Measurements from ENCODE around the gene KIF3B. TPM values are rescaled to one million over a fixed set of nuclear protein-coding genes. Genes with fewer than 3 reads are reported as not detected.

Gene KIF3B
- total RNA-seq, 2 donors from 2014 or later: 41.7 to 49.2 TPM

DNA sequence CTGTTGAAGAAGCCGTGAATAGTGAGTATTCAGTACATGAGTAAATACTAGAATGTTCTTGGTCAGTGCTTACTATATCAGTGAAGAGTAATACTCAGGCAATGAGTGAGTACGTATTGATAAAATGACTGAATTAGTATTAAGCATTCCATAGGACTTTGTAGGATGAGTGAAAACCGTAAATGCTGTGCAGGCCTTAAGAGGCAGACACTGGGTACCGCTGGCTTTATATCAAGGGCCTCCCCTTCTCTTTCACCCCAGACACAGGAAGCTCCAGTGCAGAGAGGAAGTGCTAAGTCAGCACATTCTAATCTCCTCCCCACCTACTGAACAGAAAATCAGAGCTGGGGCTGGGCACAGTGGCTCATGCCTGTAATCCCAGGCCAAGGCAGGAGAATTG is 45.6 kb upstream of the KIF3B start:
- Histone ChIP-seq H3K4me1 (peaks cover 15% of the 10 kb centered on the region), H3K27me3 (no peaks in the 10 kb centered on the region)

DNA sequence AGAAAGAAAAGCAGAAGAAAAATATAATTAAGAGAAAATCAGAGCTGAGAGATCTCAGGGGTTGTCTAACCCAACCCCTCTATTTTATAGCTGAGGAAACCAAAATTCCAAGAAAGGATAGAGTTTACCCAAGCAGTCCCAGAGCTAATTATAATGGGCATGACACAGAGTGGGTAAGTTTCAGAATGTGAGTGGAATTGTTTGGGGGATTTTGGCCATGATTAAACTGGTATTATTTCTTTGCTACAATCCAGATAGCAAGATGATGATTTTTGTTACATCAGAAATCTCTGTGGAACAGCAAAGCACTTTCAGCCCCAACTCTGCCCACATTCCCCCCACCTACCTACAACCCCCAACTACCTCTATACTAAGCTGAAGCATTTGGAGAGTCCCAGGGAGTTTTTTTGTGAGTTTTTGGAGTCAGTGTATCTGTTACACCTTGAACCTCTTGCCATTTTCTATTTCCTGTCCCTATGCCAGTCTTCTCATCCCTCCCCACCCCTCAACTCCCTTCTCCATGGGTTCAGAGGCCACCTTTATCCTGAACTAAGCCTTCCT is 45.0 kb upstream of the KIF3B start:
- no peak overlapping the region for H3K4me3 ChIP-seq
- H3K27ac ChIP-seq: no peak overlapping the region
- H3K9me3 ChIP-seq: no peaks in the 10 kb centered on the region
- intact Hi-C loops (cut with DNase I): no loop called here
- no peak for DNase-seq
- H3K9ac ChIP-seq (ENCODE audit: low read depth in 2 of 2, low read length in 2 of 2): no peak overlapping the region
- no peaks in the 10 kb centered on the region for H3K27me3 ChIP-seq
- TF ChIP-seq, protein P1, sequence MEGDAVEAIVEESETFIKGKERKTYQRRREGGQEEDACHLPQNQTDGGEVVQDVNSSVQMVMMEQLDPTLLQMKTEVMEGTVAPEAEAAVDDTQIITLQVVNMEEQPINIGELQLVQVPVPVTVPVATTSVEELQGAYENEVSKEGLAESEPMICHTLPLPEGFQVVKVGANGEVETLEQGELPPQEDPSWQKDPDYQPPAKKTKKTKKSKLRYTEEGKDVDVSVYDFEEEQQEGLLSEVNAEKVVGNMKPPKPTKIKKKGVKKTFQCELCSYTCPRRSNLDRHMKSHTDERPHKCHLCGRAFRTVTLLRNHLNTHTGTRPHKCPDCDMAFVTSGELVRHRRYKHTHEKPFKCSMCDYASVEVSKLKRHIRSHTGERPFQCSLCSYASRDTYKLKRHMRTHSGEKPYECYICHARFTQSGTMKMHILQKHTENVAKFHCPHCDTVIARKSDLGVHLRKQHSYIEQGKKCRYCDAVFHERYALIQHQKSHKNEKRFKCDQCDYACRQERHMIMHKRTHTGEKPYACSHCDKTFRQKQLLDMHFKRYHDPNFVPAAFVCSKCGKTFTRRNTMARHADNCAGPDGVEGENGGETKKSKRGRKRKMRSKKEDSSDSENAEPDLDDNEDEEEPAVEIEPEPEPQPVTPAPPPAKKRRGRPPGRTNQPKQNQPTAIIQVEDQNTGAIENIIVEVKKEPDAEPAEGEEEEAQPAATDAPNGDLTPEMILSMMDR (IDR thresholded peaks at IDR 0.05): no peak
- peaks cover 15% of the 10 kb centered on the region for H3K4me1 ChIP-seq
- no peaks in the 10 kb centered on the region for H3K36me3 ChIP-seq

More for the DNA sequence above, 45.6 kb upstream of the KIF3B start:
- no peak for DNase-seq
- H3K9me3 ChIP-seq: no peaks in the 10 kb centered on the region
- no peak overlapping the region for H3K4me3 ChIP-seq
- intact Hi-C loops (cut with DNase I): no loop called here
- H3K36me3 ChIP-seq: no peaks in the 10 kb centered on the region
- no peak overlapping the region for H3K9ac ChIP-seq (ENCODE audit: low read depth in 2 of 2, low read length in 2 of 2)
- TF ChIP-seq, protein P1 (IDR thresholded peaks at IDR 0.05): no peak
- no peak overlapping the region for H3K27ac ChIP-seq

DNA sequence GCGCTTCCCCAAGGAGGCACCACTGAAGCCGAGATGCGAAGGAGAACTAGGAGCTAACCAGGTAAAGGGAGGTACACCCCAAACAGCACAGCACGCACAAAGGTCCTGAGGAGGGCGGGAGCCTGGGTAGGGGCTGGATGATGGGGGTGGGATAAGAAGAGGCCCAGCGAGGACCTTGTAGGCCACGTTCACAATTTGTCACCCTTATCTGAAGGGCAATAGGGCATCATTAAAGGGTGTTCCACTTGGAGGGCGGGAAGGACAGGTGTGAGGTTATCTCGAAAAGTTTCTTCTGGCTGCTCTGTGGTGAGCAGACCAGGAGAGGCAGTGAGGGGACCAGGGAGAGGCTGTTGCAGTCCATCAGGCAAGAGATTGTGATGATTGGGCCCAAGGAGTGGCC is 44.2 kb upstream of the KIF3B start:
- Histone ChIP-seq H3K4me3 (no peak overlapping the region), H3K36me3 (no peaks in the 10 kb centered on the region), H3K9me3 (no peaks in the 10 kb centered on the region), H3K27me3 (no peaks in the 10 kb centered on the region), H3K4me1 (peaks cover 11% of the 10 kb centered on the region), H3K9ac (ENCODE audit: low read depth in 2 of 2, low read length in 2 of 2) (no peak overlapping the region), H3K27ac (no peak overlapping the region)
- intact Hi-C loops (cut with DNase I): no loop called here
- TF ChIP-seq, protein P1 (IDR thresholded peaks at IDR 0.05): no peak
- no peak for DNase-seq

DNA sequence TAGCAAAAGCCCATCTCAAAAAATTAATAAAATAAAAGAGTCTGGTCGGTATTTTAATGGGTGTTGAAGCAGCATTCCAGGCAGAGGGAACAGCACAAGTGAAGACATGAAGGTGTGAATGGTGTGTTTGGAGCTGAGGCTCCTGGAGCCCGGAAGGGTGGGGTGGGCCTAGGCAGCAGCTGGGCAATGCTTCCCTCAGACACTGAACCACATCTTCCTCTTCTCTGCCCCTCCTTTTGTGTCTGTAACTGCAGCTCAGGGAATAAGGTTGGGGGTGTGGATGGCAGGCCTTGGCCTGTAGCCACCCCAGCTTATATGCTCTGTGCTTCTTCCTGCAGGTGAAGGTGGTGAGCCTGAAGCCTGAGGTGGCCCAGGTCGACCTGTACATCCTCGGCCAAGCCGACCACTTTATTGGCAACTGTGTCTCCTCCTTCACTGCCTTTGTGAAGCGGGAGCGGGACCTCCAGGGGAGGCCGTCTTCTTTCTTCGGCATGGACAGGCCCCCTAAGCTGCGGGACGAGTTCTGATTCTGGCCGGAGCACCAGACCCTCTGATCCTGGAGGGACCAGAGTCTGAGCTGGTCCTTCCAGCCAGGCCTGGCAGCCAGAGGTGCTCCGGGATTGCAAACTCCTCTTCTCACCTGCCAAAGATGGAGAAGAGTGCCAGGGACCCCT is 43.2 kb upstream of the KIF3B start:
- Histone ChIP-seq H3K4me1 (peaks cover 4% of the 10 kb centered on the region), H3K4me3 (no peak overlapping the region), H3K9me3 (no peaks in the 10 kb centered on the region), H3K36me3 (no peaks in the 10 kb centered on the region), H3K9ac (ENCODE audit: low read depth in 2 of 2, low read length in 2 of 2) (no peak overlapping the region), H3K27me3 (no peaks in the 10 kb centered on the region), H3K27ac (no peak overlapping the region)
- DNase-seq: no peak
- intact Hi-C loops (cut with DNase I): no loop called here
- TF ChIP-seq, protein P1 (IDR thresholded peaks at IDR 0.05): no peak

DNA sequence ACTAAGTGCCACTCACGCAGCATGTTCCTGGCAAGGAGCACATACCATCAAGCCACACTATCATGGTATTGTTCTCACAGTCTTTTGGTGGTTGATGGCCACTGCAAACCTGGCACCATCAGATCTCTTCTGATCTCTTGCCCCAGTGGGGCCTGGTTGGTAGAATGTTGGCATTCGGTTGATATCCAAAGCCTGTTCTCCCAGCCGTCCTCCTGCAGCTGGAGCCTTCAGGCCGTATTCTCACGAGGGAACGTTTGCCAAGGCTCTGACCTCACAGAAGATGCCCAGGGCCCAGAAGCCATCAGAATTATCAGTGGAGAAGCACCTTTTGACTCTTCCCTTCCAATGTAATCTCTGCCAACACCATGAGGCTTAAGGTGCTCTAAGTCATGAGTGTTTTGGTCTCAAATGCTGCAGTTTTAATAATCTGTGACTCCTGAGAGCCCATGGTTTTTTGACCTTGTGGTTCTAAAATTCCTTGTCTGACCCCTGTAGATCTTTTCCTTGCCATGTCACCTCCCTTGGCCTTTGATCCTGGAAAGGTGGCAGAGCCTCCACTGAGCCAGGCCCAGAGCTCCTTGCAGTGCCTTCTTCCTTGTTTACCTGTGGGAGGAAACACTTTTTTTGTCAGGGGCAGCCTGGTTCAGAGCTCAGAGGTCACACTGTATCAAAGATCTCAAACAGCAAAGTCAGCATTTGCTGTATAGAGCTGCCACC is 42.0 kb upstream of the KIF3B start:
- no peaks in the 10 kb centered on the region for H3K4me1 ChIP-seq
- no peaks in the 10 kb centered on the region for H3K9me3 ChIP-seq
- intact Hi-C loops (cut with DNase I): no loop called here
- peak overlapping the region in 1 of 2 donors; percentile 80 for H3K9ac ChIP-seq (ENCODE audit: low read depth in 2 of 2, low read length in 2 of 2)
- H3K4me3 ChIP-seq: no peak overlapping the region
- TF ChIP-seq, protein P1 (IDR thresholded peaks at IDR 0.05): no peak
- no peaks in the 10 kb centered on the region for H3K27me3 ChIP-seq
- H3K27ac ChIP-seq: peak overlapping the region; percentile 61
- no peaks in the 10 kb centered on the region for H3K36me3 ChIP-seq
- peak; percentile 79 for DNase-seq

Measured in colonic mucosa (tissue), 4 donors.